HEK293 (cell line): Measurements from ENCODE around the gene PYY.

Experiments used
- ZBTB8A ChIP-seq: fragments of 450-650 bp; formaldehyde crosslinking; IDR thresholded peaks from 2 replicates; pipeline ENCODE4 v1.5.1; 2016; ENCODE audit warnings: missing biosample characterization, missing genetic modification characterization
- ZNF600 ChIP-seq: fragments of 450-650 bp; formaldehyde crosslinking; IDR thresholded peaks from 2 replicates; pipeline ENCODE4 v1.5.1; 2016; ENCODE audit warnings: missing biosample characterization, missing genetic modification characterization
- TF ChIP-seq, protein P1 (sequence below): sonication (generic); formaldehyde crosslinking; IDR thresholded peaks from 2 replicates; pipeline ENCODE4 v1.8.1; 2022; ENCODE audit warnings: mild to moderate bottlenecking, moderate library complexity, missing genetic modification reagents
- TF ChIP-seq, protein P2 (sequence below): fragments of 450-650 bp; formaldehyde crosslinking; IDR thresholded peaks from 2 replicates; pipeline ENCODE4 v1.5.1; 2016; ENCODE audit warnings: missing biosample characterization, missing genetic modification characterization
- TF ChIP-seq, protein P3 (sequence below): fragments of 450-650 bp; formaldehyde crosslinking; IDR thresholded peaks from 2 replicates; pipeline ENCODE4 v1.5.1; 2016; ENCODE audit warnings: missing biosample characterization, missing genetic modification characterization

DNA sequence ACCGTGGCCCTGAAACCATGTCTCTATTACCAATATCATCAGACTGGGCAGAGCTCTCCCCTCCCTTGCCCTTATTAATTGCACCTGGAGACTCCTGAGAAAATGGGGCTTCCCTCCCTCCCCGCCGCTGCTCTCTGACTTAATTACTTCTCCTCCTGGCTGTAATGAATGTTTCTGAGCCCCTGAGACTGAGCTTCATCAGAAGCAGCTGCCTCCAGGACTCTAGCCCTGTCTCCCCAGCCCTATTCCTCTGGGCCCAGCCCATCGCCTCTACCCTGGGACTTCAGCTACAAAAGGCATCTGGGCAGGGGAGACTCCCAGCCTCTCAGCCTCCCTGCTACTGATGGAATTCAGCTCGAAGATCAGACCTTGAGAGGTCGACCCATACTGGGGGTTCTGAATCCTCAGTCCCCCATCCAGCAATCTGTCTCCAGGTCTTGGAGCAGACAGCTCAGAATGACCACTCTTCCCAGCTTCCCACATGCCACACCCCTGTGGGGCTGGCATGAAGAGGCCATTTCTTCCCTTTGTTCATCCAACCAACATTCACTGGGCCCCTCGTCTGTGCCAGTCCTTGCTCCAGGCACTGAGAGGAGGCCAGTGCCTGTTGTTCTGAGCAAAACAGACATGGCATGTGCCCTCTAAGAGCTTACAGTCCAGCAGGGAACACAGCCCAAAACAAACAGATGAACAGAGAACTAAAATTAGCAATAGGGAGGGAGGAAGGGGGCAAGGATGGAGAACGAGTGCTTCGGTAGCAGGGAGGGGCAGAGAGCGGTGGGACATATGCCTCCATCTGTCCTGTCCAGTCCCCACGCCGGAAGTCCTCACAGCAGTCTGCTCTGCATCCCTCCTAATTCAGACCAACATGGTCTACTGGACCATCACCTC, 33.6 kb upstream of the PYY start:
- TF ChIP-seq ZNF600 (tag by site-specific recombination) (no peak), ZBTB8A (tag by site-specific recombination) (no peak)
- TF ChIP-seq, protein P1, sequence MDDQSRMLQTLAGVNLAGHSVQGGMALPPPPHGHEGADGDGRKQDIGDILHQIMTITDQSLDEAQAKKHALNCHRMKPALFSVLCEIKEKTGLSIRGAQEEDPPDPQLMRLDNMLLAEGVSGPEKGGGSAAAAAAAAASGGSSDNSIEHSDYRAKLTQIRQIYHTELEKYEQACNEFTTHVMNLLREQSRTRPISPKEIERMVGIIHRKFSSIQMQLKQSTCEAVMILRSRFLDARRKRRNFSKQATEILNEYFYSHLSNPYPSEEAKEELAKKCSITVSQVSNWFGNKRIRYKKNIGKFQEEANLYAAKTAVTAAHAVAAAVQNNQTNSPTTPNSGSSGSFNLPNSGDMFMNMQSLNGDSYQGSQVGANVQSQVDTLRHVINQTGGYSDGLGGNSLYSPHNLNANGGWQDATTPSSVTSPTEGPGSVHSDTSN (CRISPR knock-in tag) = no peak
- TF ChIP-seq, protein P2, sequence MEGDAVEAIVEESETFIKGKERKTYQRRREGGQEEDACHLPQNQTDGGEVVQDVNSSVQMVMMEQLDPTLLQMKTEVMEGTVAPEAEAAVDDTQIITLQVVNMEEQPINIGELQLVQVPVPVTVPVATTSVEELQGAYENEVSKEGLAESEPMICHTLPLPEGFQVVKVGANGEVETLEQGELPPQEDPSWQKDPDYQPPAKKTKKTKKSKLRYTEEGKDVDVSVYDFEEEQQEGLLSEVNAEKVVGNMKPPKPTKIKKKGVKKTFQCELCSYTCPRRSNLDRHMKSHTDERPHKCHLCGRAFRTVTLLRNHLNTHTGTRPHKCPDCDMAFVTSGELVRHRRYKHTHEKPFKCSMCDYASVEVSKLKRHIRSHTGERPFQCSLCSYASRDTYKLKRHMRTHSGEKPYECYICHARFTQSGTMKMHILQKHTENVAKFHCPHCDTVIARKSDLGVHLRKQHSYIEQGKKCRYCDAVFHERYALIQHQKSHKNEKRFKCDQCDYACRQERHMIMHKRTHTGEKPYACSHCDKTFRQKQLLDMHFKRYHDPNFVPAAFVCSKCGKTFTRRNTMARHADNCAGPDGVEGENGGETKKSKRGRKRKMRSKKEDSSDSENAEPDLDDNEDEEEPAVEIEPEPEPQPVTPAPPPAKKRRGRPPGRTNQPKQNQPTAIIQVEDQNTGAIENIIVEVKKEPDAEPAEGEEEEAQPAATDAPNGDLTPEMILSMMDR (tag by site-specific recombination) = no peak
- TF ChIP-seq, protein P3, sequence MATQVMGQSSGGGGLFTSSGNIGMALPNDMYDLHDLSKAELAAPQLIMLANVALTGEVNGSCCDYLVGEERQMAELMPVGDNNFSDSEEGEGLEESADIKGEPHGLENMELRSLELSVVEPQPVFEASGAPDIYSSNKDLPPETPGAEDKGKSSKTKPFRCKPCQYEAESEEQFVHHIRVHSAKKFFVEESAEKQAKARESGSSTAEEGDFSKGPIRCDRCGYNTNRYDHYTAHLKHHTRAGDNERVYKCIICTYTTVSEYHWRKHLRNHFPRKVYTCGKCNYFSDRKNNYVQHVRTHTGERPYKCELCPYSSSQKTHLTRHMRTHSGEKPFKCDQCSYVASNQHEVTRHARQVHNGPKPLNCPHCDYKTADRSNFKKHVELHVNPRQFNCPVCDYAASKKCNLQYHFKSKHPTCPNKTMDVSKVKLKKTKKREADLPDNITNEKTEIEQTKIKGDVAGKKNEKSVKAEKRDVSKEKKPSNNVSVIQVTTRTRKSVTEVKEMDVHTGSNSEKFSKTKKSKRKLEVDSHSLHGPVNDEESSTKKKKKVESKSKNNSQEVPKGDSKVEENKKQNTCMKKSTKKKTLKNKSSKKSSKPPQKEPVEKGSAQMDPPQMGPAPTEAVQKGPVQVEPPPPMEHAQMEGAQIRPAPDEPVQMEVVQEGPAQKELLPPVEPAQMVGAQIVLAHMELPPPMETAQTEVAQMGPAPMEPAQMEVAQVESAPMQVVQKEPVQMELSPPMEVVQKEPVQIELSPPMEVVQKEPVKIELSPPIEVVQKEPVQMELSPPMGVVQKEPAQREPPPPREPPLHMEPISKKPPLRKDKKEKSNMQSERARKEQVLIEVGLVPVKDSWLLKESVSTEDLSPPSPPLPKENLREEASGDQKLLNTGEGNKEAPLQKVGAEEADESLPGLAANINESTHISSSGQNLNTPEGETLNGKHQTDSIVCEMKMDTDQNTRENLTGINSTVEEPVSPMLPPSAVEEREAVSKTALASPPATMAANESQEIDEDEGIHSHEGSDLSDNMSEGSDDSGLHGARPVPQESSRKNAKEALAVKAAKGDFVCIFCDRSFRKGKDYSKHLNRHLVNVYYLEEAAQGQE = no peak
